ENCODE data around the gene CEP128. TPM values are rescaled to one million over a fixed set of nuclear protein-coding genes. Genes with fewer than 3 reads are reported as not detected.

Gene CEP128
- total RNA-seq, 1 donor from 2014 or later: 4.9 TPM

GRCh38 chr14:80902608-80903007, 38.9 kb downstream of the CEP128 start:
- DNase-seq (ENCODE audit: low read depth, low spot score): no peak

- no peak for DNase-seq (ENCODE audit: low read depth, low spot score)
Measured at GRCh38 chr14:80901822-80902221, 39.7 kb downstream of the CEP128 start.

GRCh38 chr14:80901260-80901659, 40.3 kb downstream of the CEP128 start:
- no peak for DNase-seq (ENCODE audit: low read depth, low spot score)

DNA sequence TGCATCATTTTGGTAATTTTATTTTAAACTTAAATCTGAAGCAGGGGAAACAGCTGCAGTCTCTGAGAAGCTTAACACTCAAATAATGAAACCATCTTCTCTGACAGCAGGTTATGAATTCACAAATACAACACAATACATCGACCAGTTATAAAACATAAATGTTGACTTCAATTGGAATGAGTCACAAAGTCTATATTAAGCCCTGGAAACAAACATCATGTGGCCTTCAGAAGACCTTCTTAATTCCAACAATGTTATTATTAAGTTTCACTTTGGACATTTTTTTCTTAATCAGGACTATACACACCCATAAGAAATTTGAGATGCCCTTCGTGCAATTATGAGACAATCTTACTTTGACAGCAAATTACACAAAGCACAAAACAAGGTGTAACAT, 68.9 kb downstream of the CEP128 start:
- peak; percentile 4 for DNase-seq (ENCODE audit: low read depth, low spot score)

DNA sequence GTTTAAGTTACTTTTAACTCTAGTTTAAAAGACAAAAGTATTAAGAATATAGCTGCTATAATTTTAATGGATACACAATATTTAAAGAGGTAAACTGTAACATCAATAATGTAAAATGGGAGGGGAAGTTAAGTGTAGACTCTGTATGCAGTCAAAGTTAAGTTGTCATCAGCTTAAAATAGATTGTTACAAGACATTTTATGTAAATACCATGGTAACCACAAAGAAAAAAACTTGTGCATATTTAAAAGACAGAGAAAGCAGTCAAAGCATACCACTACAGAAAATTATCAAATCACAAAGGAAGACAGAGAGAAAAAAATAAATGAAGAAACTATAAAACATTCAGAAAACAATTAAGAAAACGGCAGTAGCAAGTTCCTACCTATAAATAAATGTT, 73.3 kb downstream of the CEP128 start:
- no peak for DNase-seq (ENCODE audit: low read depth, low spot score)

GRCh38 chr14:80867798-80868197, 73.7 kb downstream of the CEP128 start:
- no peak for DNase-seq (ENCODE audit: low read depth, low spot score)

- no peak for DNase-seq (ENCODE audit: low read depth, low spot score)
Measured at GRCh38 chr14:80867091-80867490, 74.4 kb downstream of the CEP128 start.

GRCh38 chr14:80865565-80865964, 76.0 kb downstream of the CEP128 start:
- DNase-seq (ENCODE audit: low read depth, low spot score): no peak

DNA sequence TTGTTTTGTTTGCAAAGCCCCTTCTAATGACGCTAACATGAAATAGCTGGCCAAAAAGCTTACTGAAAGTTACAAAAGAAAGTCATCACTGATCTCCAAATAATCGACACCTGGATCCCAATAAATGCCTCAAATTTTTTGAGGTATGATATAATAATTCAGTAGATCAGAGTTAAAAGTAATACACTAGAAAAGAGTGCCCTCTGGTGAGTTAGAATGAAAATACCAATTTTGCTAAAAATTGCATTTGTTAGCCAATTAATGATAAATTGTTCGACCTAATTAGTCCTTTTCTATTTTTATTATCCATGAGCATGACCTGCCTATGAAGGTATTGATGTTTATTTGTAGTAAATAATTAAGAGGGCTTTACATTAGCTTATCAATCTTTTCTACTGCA, 78.6 kb downstream of the CEP128 start:
- DNase-seq (ENCODE audit: low read depth, low spot score): no peak

DNA sequence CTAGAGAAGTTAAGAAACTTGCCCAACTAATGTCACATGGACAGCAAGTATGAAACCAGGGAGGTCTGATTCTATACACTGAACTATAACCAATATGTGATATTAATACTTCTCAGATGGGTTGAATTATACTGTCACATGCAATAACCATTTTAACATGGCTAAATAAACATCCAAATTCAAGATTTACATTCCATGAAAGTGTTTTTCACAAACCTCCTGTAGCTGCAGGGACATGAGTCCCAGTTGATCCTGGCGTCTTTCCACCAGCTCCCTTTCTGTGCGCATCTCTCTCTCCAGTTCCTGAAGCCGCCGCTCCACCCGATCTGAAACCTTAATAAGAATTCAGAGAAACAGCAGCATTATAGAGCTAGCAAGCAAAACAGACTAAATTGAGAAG, 79.0 kb downstream of the CEP128 start:
- DNase-seq (ENCODE audit: low read depth, low spot score): no peak

GRCh38 chr14:80850197-80850814, 91.2 kb downstream of the CEP128 start:
- DNase-seq (ENCODE audit: low read depth, low spot score): peak; percentile 10

GRCh38 chr14:80847070-80847469, 94.5 kb downstream of the CEP128 start:
- DNase-seq (ENCODE audit: low read depth, low spot score): no peak

DNA sequence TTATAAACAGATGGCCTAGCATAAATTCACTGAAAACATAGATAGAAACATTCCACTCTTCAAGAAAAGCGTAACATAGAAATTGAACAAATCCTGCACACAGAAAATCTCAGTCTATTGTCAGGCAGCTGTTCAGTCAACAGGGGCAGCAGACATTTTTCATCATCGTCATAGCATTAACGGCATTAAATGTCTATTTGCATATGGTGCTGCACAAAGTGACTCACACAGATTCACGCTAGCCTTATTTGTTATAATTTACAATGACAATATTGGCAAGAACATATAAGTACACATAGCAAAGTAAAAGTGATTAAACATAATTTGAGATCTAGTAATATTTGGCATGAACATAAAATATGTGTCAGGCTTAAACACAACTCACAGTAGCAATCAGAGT, 95.7 kb downstream of the CEP128 start:
- DNase-seq (ENCODE audit: low read depth, low spot score): no peak

GRCh38 chr14:80844872-80845271, 96.7 kb downstream of the CEP128 start:
- DNase-seq (ENCODE audit: low read depth, low spot score): no peak

- DNase-seq (ENCODE audit: low read depth, low spot score): no peak
Measured at GRCh38 chr14:80839743-80840142, 101.8 kb downstream of the CEP128 start.

DNA sequence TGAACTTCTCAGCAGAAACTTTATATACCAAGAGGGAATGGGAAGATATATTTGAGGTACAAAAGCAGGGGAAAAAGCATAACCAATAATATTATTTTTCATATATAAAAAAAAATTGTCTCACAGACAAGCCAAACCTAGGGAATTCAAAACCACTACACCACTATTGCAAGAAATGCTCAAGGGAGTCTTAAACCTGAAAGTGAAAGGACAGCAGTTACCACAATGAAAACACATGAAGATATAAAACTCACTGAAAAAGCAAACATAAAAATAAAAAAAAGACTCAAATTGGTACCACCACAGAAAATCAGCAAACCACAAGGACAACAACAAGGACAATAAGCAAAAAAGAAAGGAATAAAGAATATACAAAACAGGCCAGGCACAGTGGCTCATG, 131.9 kb downstream of the CEP128 start:
- DNase-seq (ENCODE audit: low read depth, low spot score): no peak

DNA sequence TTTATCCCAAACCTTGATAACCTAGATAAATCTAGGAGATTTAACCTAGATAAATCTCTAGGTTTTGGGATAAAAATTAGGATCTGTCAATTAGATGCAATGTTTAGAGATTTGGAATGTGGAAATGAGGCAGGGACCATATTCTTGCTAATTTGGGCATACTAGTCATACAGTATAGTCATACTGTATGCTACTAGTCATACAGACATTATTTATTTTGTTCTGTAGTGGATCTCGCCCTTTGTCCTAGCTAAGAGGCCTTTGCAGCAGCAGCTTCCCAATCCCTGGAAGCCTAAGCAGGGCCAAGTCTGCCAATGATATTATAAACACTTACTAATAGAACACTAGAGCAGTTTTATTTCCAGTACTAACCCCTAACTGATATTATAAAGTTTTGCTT, 136.4 kb downstream of the CEP128 start:
- no peak for DNase-seq (ENCODE audit: low read depth, low spot score)

DNA sequence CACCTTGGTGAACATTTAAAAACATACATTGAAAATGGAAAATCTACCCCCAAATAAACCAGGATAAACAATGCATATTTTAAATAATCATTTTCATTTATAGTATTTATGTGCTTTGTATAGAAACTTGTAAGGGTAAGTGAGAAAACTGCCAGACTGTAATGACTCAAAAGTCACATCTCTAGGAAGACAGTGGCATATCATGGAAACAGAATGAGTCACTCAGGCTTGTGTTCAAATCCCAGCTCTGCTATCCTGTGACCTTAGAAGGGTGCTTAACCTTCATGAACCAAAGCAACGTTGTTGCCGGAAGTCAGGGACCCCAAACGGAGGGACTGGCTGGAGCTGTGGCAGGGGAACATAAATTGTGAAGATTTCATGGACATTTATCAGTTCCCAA, 142.7 kb downstream of the CEP128 start:
- DNase-seq (ENCODE audit: low read depth, low spot score): no peak

DNA sequence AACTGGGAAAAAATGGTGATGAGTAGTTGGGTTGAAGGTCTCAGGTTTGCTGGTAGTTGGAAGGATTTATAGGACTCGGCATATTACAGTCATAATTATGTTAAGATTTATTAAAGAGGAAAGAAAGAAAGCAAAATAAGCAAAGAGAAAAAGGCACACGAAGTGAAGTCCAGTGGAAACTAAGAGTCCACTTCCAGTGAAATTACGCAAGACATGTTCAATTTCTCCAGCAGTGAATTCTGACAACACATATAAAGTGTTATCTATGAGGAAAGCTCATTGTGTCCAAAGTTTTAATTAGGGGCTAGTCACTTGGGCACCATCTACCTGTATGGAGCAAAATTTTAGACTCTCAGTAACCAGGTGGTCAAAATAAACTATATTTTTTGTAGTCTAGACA, 143.3 kb downstream of the CEP128 start:
- no peak for DNase-seq (ENCODE audit: low read depth, low spot score)

GRCh38 chr14:80792771-80793170, 148.8 kb downstream of the CEP128 start:
- DNase-seq (ENCODE audit: low read depth, low spot score): no peak

DNA sequence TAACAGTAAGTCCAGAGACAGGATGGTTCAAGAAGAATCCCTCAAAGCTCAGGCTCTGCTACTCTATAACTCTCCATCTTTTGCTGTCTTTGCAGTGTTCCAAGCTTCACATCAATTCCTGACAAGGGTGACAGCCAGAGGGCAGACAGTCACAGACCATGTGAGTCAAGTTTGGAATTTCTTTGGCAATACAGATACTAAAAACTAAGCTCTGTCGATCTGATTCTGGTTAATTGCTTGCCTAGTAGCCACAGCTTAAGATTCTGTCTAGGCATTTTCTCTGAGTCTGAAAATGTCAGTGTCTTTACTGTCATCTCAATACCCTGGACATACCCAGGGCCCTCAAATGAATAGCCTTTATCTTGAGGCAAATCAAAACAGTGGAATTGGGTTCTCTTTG, 153.7 kb downstream of the CEP128 start:
- no peak for DNase-seq (ENCODE audit: low read depth, low spot score)

DNA sequence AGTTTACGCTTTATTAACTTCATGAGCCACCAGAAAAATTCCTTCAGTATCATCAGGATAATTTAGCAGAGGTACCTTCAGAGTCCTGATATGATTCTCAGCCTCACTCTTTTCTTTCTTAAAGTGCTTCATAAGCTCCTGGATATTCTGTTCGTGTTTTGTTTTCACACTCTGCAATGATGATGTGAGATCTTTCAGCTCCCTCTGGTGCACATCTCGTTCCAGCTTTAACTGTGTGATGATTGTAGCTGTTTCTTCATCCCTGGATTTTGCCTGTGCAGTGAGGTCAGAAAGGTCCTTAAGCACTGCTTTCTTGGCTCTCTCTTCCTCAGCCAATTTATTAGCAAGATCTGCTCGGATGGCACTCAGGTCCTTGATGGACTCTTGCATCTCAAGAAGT, 156.7 kb downstream of the CEP128 start:
- DNase-seq (ENCODE audit: low read depth, low spot score): no peak

DNA sequence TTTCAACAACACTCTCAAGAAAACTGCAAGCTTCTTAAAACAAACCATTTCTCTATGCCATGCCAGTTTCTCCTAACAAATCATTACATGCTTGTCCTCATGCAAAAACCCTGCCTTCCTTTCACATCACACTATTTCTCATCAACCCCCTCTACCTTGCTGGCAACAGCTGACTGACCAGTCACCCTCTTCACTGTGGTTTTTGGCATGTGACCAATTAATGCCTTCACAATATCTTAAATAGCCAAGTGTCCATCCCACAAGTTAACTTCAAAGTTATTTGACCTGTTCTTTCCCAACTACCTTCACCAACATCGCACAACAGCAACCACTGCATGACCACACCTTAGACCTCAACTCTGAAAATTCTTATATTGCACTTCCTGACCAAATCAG, 159.6 kb downstream of the CEP128 start:
- no peak for DNase-seq (ENCODE audit: low read depth, low spot score)

GRCh38 chr14:80780500-80780899, 161.0 kb downstream of the CEP128 start:
- no peak for DNase-seq (ENCODE audit: low read depth, low spot score)

Measured in pulmonary artery endothelial cell (primary cell).